ENCODE data around the gene AKNAD1.
A peak's percentile ranks its signal among the peaks of the same experiment; 100 is the strongest.
"Not testable (repeated sequence)": the region's sequence is repeated elsewhere in the genome, so short reads cannot be mapped to it uniquely, and the experiment has no call there.

AKNAD1 gene, protein sequence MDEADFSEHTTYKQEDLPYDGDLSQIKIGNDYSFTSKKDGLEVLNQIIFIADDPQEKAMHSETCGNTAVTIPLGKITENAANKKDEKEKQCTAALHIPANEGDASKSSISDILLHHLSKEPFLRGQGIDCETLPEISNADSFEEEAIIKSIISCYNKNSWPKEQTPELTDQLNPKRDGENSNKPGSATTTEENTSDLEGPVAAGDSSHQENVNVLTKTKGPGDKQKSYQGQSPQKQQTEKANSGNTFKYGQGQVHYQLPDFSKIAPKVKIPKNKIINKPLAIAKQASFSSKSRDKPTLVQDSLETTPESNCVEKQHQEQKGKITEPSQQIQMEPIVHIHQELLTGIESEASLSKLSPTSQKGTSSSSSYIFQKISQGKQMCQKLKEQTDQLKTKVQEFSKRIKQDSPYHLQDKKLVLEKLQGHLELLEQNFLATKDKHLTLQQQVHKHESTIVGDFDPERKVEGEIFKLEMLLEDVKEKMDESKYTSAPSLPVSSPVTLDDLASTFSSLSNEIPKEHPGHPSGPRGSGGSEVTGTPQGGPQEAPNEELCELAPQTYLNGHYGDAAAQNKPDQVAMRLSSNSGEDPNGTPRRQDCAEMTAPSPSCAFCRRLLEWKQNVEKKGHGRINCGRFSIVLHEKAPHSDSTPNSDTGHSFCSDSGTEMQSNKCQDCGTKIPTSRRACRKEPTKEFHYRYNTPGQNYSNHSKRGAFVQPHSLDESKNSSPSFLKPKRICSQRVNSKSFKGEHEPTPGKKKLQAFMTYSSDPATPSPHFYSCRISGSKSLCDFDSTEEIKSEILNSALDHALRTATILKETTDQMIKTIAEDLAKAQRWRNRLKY

GRCh38 chr1:108856994-108857393 lies at the start of gene AKNAD1:
Gene AKNAD1, minus strand, starts transcription at chr1:108857094. Its CDS starts 4,430 bp downstream, at chr1:108852664.
- DNase-seq (ENCODE audit: low spot score), result no peak

DNA sequence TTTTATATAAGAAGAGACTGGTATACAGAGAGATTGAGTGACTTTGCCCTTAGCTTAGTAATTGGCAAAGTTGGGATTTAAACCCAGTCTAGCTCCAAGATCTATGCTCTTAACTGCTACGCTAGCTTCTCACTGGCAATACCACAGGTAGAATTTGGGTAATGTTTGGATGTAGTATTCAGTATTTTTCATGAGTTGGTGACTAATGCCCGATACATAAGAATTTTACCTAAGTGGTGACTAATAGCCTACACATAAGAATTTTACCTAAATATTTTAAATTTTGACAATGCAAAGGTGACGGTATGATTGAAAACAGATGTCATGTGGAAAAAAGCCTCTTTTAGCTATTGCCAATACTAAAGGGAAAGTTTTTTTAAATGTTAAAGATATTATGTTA lies 44.2 kb upstream of the AKNAD1 start:
- DNase-seq (ENCODE audit: low spot score), result no peak

DNA sequence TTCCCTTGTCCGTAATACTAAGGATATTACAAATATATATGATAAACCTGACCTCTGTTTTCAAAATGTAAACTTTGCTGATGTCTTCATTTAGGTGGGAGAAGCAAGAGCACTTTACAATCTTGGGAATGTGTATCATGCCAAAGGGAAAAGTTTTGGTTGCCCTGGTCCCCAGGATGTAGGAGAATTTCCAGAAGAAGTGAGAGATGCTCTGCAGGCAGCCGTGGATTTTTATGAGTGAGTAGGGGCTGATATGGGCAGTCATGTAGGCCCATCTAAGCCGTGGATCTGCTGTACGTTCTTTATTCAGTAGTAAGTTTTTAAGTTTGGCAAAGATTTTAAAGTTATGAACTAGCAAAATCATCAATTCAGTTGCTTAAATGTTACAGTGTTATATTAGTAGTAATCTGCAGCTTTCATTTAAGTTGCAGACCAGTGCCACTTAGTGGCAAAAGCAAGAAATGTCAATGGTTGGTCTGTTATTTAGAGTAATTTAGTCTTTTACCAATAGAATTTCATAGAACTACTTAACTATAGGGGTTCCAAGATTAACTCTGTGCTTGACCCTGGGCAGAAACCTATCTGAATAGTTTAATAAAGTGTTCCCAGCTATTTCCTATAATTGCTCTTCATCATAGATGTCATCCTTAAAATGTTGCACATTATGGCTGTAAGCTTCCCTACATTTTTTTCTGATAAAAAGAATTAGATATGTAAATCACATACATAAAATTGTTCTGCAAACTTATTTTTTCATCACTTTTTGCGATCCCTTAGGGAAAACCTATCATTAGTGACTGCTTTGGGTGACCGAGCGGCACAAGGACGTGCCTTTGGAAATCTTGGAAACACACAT lies 41.2 kb upstream of the AKNAD1 start:
- DNase-seq (ENCODE audit: low spot score), result peak; percentile 11

- DNase-seq (ENCODE audit: low spot score), result no peak
Observed at GRCh38 chr1:108896146-108897145, 39.6 kb upstream of the AKNAD1 start.

DNA sequence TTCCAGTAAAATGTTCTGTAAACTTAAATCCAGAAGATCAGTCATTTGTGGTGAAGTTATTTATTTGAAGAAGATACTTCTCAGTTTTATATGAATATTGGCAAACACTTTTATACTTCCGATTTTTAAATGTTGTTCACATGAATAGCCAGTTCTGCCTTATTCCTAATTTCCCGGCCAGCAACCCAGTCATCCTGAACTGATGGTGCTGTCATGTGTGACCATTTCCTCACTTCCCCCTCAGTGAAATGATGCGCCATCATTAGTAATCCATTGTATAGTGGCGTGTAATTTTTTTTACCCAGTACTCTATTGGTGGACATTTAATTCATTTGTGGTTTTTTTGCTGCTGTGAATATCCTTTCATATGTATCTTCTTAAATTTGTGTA lies 36.2 kb upstream of the AKNAD1 start:
- DNase-seq (ENCODE audit: low spot score), result no peak

- no peak for DNase-seq (ENCODE audit: low spot score)
Observed at GRCh38 chr1:108892356-108893140, 35.7 kb upstream of the AKNAD1 start.

DNA sequence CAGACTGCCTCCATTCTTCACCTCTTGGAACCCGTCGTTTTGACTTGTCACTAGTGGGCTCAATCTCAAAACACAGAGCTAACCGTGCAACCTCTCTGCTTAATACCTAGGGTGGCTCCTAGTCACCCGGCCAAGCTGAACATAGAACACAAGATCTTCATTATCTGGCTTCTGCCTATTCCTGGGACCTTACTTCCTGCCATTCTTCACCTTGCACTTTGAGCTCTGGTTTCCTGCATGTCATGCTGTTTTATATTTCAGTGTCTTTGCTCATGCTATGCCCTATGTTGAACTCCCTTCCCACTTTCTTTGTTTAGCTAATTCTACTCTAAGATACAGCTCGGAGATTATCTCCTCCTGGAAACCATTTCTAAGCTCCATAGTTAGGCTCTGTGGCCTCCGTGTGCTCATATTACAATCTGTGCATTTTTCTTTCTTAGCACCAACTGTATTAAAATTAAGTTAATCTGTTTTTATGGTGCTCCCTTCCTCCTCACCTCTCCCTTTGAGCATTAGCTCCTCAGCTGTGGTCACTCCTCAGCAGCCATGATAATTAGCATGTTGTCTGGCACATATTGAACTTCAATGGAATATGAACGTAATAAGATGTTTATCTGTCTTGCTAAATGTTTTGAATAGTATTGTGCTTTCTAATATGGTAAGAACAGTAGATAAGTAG lies 33.0 kb upstream of the AKNAD1 start:
- no peak for DNase-seq (ENCODE audit: low spot score)

- not testable (repeated sequence) for DNase-seq (ENCODE audit: low spot score)
Observed at GRCh38 chr1:108889006-108889645, 32.2 kb upstream of the AKNAD1 start.

DNA sequence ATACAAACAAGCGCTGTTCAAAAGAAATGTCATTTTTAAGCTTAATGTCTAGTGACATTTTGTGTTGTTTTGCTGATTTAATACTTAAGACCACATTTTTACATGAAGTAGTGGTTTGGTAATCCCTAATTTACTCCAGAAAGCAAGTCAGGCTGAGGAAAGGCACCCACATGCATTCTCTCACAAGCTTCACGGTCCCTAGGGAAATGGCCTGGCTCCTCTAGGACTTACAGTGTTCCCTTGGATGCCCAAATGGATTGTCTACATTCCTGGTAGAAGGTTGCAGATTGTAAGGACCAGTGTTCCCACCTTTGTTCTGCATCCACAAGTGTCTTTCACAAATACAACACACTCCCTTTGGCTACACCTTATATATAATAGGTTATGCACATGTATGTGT lies 29.4 kb upstream of the AKNAD1 start:
- DNase-seq (ENCODE audit: low spot score), result no peak

DNA sequence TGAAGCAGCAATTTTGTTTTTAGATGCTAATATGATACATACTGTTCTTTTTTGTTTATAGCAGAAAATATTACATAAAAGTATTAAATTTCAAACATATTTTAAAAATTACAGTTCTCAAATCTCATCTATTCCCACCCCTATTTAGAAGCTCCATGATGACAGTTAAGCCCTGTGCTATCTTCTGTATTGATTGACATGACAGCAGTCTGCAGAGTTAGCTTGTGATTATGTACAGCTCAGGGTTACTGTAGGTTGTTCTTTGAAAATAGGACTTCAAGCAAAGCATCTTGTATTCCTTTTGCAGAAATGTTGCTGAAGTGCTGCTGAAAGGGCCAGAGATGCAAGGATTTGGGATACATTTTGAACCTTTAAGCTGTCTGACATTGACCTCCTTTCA lies 28.1 kb upstream of the AKNAD1 start:
- DNase-seq (ENCODE audit: low spot score), result no peak

DNA sequence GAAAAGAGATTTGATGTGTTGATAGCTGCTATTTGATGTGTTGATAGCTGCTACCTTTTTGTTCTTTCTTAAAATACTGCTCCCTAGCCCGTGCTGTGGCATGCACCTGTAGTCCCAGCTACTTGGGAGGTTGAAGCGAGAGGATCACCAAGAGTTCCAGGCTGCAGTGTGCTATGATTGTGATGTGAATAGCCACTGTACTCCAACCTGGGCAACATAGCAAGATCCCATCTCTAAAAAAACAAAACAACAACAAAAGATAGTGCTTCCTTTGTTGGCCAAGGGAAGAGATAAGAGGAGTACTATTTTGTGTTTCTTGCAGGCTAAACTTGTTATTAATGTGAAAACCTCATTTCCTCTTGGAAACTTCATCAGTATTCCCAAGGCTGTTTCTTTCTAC lies 25.9 kb upstream of the AKNAD1 start:
- DNase-seq (ENCODE audit: low spot score), result no peak

DNA sequence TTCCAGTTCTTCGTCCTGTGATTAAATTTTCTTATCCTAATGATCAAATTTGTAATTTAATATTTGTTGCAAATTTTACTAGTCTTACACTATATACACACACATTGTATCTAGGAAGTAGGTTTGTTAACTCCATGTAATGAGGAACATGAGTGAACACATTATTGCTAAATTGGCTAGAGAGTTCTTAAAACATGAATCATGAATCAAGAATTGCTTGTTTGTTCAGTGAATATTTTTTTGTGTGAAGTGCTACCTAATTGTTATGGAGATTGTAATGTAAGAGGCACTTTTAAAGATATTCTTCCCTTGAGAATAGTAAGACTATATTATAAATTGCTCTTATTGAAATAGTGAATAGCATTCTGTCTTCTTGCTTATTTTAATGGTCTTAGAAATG lies 24.5 kb upstream of the AKNAD1 start:
- no peak for DNase-seq (ENCODE audit: low spot score)

- no peak for DNase-seq (ENCODE audit: low spot score)
Observed at GRCh38 chr1:108880850-108881249, 24.0 kb upstream of the AKNAD1 start.

DNA sequence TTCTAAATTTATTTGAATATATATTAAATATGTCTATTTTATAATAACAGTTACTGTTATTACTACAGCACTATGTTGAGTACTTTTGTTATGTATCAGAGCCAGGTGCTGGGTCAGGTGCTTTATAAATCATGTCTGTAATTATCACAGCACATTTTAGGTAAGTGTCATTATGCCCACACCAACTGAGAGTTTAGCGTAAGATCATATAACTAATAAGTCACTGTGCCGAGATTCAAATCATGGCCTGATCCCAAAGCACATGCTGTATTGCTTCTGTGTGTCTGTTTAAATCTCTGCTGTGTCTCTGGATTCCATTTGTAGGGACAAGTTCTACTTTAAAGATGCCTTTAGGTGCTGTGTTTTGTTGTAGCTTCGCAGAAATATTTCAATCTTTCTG lies 21.8 kb upstream of the AKNAD1 start:
- DNase-seq (ENCODE audit: low spot score), result no peak

DNA sequence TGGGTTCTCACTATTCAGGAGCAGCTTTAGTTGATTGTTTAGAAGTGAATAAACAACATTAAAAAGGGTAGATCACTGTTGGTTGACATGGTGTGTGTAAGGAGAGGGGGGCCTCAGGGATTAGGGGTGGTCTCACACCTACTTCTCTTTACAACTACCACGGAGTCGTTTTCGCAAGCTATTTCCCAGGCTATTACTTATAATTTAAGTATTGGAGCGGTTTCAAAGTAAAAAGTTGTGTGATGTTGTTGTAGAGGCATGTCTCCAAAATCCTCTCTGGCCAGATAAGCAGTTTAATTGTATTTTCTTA lies 21.2 kb upstream of the AKNAD1 start:
- no peak for DNase-seq (ENCODE audit: low spot score)

GRCh38 chr1:108877348-108878159 lies 20.7 kb upstream of the AKNAD1 start:
- no peak for DNase-seq (ENCODE audit: low spot score)

- DNase-seq (ENCODE audit: low spot score), result no peak
Observed at GRCh38 chr1:108871050-108871724, 14.3 kb upstream of the AKNAD1 start.
